ENCODE data around the gene SLC26A11. TPM values are rescaled to one million over a fixed set of nuclear protein-coding genes. Genes with fewer than 3 reads are reported as not detected.
"Not testable (repeated sequence)": the region's sequence is repeated elsewhere in the genome, so short reads cannot be mapped to it uniquely, and the experiment has no call there.

SLC26A11 gene
- total RNA-seq, 1 donor from 2014 or later, result 7.2 TPM

DNA sequence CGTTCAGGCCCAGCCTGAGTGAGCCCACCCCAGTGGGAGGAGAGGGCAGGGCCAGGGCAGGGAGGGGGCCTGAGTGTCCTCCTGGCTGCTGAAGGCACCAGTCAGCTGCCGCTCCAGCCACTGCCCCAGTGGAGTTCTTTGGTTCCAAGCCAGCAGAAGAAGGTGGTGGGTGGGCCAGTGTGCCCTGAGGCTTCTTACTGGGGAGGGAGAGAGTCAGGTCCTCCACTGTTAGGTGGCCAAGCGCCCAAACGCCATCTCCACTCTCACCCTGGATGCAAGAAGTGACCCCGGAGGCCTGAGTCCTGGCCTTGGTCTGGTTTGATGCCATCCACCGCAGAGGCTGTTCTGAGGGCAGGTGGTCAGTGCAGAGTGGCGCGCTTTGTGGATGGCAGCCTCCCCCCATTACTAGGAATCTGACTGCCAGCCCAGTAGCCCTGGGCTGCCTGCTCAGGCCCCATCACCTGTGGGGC lies 42.6 kb downstream of the SLC26A11 start:
- peak; percentile 9 for ATAC-seq

DNA sequence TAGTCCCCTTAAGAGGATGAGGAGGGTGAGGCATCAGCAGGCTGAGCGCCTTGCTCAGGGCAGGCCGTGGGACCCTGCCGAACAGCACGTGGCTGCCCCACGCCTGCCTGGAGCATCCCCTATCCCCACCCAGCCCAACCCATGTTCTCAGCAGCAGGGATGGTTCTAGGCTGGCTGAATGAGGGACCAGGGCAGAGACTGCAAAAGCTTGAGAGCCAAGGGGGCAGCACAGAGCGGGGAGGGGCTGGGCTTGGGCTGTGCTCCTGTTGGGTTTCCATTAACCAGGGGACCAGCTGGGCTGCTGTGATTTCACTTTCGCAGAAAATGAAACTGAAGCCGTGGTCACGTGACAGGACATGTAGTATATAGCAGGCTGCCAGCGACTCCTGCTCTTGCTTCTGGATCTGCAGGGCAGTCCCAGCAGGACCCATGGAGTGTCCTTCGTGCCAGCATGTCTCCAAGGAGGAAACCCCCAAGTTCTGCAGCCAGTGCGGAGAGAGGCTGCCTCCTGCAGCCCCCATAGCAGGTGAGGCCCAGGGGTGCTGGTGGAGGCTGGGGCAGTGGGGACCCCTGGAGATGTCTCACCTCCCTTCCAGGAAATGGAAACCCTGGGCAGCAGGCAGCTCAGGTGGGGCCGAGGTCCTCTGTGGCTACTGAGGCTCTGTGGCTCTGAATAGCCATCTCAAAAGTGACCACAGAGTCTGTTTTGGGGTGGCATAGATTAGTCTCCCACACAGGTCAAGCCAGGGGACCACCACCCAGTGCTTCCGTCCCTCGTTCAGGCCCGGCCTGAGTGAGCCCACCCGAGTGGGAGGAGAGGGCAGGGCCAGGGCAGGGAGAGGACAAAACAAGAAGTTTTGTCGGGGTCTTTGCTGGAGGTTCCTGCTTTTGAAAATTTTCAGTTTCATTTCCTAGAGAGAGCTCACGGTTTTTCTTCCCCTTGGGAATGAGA lies 43.3 kb downstream of the SLC26A11 start:
- ATAC-seq, result peak; percentile 50

DNA sequence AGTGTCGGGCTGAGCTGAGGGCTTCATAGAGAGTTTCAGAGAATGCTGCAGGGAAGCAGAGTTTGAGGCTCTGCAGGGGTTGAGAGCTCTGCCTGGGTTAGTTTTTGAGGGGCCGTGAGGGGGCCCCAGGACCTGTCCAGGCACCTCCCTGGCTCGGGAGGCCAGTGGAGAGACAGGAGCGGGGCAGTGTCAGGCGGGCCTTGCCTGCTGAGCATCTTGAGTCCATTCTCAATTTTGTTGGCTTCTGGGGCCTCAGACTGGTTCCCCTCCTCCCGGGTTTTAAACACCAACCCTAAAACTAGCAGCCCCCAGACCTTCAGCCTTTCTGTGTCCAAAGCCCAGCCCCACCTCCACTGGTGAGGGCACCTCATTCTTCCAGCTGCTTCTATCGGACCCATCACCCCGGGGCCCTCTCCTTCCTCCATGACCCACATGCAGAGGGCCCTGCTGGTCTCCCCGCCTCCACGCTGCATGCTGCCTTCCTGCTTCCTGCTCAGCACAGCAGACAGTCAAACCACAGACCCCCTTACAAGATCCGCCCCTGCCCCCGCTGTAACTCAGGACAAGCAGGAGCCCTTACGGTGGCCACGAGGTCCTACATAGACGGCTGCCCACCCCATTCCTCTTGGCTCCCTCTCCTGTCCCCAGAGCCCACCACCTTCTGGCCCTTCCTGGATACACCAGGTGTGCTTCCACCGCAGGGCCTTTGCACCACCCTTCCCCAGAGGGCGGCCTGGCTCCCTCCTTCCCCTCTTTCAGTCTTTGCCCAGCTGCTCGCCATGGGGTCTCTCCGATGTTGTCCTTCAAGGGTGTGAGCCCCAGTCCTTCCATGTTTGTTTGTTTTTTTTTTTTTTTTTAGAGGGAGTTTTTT lies 44.2 kb downstream of the SLC26A11 start:
- ATAC-seq, result no peak

DNA sequence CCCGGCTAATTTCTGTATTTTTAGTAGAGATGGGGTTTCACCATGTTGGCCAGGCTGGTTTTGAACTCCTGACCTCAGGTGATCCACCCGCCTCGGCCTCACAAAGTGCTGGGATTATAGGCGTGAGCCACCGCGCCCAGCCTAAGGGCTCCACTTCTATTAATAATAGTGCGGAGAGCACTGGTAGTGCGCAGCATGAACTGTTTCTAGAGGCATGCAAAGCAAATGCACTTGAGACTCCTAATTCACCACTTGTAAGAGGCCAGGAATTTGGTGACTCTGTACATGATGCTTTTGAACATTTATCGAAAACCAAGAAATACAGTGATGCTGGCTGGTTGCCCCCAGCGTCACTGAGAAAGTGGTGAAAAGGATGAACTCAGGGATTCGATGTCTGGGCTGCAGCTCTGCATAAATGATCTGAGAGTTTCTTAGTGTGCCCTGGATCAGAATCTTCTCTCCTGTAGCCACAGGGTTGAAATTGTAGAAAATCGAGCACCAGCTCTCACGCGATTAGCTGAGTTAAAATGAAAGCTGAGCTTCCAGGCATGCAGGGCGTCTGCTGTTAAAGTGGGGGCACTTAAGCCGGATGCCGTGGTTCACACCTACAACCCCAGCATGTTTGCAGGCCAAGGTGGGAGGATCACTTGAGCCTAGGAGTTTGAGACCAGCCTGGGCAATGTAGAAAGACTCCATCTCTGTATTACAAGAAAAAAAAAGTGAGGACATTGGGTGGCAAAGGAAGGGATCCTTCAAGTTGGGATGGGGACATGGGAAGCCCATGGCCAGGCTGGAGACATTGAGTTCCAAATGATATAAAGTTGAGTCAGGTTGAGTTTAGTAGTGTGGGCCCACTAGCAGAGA lies 45.2 kb downstream of the SLC26A11 start:
- no peak for ATAC-seq

DNA sequence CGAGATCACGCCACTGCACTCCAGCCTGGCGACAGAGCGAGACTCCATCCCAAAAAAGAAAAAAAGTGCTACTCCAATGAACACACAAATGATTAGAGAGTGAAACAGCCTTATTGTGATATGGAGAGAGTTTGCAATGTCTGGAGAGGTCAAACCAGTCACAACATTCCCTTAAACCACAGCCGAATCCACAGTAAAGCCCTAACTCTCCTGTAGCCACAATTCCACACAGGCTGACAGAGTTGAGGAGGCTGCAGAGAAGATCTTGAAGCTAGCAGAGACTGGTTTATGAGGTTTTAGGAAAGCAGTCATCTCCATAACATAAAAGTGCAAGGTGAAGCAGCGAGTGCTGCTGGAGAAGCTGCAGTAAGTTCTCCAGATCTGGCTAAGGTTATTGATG lies 47.2 kb downstream of the SLC26A11 start:
- no peak for ATAC-seq

DNA sequence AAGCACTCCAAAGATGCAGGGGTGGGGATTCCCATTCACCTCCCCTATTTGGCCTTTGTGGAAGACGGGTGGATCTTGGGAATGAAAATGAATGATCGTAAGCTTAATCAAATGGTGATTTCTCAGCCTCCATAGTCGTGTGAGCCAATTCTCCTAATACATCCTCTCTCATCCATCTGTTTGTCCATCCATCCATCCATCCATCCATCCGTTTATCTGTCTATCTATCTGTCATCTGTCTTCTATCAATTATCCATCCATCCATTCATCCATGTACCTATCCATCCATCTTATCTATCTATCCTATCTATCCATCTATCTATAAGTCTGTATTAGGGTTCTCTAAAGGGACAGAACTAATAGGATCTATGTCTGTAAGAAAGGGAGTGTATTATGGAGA lies 48.2 kb downstream of the SLC26A11 start:
- ATAC-seq, result no peak

DNA sequence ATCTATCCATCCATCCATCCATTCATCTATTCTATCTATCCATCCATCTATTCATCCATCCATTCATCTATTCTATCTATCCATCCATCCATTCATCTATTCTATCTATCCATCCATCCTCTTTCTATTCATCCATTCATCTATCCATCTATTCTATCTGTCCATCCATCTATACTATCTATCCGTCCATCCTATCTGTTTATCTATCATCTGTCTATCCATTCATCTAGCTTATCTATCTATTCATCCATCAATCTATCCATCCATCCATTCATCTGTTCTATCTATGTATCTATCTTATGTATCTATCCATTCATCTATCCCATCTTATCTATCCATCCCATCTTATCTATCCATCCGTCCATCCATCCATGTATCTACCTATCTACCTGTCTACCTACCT lies 49.2 kb downstream of the SLC26A11 start:
- no peak for ATAC-seq

DNA sequence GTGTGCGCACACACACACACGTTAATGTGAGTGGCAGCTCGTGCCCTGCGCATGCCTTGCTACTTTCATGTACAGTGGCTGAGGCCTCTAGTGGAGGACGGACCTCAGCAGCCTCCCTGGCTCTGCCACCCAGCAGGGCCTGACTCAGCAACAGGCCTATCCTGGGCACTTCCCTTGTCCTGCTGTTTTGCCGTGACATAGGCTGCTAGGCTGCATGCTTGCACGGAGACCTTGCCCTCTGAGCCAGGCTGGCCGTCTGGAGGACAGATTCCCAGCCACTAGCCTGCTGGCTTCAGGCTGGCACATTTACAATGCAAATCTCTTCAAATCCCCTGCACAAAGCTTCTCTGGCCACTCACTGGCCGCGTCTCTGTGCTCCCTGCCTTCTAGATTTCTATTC lies 49.9 kb downstream of the SLC26A11 start:
- no peak for ATAC-seq

DNA sequence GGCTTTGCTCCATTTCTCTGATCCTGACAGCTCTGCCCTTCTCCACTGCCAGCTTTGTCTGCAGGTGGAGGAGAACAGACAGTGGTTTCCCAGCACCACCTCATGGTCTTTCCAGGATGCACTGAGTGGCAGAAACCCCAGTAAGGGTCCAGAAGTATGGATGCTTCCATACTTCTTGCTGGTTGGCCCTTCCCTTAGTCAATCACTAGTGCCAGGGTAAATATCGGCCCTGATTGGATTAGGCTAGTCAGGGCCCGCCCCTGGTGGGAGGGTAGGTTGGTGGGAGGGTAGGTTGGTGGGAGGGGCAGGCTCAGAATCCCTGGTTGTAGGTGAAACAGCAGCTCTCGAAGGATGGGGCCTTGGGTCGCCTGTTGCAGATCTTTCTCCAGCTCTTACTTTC lies 50.6 kb downstream of the SLC26A11 start:
- ATAC-seq, result peak; percentile 66

DNA sequence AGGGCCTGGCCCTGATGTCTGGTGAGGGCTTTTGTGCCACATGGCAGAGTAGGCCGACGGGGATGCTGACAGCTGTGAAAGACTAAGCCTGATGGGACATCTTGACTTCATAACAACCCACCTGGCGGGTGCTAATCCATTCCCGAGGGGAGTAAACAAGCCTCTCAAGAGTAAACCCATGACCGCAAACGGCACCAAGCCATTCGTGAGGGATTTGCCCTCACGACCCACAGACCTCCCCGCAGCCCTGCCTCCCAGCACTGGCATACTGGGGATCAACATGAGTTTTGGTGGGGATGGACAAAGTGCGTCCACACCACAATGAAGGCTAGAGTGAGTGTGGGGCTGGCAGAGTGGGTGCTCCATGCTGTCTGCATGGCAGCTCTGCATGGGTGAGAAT lies 52.1 kb downstream of the SLC26A11 start:
- no peak for ATAC-seq

DNA sequence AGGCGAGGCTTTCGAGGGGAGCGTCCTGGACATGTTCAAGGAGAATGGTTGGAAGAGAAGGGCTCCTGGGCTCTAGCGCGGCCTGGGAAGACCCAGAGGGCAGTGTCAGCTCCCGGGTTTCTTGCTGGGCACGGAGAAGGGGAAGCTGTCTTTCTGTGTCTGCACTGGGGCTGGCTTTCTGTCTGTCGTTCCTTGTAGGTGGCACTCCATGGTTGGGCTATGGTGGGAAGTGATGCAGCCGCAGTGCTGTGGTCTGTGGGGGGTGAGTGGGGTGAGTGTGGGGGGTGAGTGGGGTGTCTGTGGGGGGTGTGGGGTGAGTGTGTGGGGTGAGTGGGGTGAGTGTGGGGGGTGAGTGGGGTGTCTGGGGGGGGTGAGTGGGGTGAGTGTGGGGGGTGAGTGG lies 54.1 kb downstream of the SLC26A11 start:
- no peak for ATAC-seq

DNA sequence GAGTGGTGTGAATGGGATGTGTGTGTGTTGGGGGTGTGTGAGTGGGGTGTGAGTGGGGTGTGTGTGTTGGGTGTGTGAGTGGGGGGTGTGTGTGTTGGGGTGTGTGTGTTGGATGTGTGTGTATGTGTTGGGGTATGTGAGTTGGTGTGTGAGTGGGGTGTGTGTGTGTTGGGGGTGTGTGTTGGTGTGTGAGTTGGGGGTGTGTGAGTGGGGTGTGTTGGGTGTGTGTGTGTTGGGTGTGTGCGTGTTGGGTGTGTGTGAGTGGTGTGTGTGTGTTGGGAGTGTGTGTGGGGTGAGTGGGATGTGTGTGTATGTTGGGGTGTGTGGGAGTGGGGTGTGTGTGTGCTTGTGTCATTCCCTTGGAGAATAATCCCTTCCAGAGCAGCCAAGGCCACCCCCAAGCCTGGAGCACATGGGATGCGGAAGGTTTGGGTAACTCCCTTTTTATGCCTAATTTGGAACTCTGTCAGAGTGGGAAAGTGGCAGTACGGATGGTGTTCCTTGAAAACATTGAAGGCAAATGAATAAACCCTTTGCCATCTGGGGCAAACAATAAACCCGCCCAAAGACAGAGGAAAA lies 54.7 kb downstream of the SLC26A11 start:
- no peak for ATAC-seq

DNA sequence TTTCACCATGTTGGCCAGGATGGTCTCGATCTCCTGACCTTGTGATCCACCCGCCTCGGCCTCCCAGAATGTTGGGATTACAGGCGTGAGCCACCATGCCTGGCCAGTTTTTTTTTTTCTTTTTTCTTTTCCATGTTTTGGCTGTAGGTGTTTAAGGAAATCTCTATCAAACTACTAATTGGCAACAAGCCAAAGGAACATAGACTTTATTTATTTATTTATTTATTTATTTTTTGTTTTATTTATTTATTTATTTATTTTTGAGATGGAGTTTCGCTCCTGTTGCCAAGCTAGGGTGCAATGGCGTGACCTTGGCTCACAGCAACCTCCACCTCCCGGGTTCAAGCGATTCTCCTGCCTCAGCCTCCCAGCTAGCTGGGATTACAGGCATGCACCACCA lies 55.6 kb downstream of the SLC26A11 start:
- not testable (repeated sequence) for ATAC-seq

DNA sequence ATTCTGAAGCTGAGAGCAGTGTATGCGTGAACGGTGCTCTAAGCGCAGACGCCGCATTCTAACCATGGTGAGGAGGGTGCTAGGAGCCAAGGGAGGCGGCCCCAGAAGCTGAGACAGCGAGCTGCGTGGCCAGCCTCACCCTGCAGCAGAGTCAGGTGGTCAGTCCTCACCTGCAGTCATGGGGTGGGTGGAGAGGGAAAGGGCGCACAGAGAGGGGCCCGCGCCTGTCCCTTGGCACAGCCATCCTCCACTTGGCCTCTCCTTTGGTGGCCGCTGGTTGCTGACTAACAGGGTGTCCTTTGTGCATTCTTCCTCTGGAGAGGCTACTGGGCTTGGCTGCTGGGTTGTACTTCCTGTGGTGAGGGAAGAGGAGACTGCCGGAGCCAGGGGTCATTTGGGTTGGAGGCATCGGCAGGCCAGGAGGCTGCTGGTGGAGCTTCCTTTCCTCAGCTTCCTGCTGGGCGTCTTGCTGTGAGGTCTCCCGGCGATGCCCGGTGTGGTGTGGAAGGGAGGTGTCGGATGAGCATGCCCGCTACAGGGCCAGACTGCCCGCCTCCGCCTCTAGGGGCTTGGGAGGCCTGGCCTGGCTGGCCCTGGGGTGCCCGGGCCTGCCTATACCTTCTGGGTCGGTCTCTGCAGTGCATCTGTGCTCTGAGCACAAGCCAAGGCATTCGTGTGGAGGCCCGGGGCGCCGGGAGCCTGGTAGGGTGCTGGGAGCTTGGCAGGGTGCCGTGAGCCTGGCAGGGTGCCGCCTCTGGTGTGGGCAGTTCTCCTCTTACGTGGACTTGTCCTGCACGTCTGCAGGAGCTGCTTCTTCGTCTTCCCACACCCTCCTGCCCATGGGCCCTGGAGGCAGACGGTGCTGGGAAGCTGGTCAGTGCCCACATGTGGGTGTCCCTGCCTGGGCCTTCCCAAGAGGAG lies 57.8 kb downstream of the SLC26A11 start:
- ATAC-seq, result peak; percentile 74

DNA sequence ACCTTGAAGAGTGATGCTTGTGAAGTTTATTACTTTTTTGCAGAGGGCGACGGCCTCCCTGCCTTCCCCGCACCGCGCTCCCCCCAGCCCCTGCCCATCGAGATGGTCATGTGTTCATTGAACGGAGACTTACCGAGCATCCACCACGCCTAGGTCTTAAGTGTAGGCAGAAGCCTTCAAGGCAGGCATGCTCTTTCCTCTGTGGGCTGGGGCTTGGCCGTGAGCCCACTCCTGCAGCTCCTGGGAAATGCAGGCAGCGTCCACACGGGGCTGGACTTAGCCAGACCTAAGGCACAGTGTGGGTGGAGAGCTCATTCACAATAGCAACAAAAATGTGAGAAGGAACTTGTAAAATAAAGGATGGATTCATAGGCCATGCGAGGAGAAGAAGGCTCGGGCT lies 59.7 kb downstream of the SLC26A11 start:
- ATAC-seq, result peak; percentile 12

DNA sequence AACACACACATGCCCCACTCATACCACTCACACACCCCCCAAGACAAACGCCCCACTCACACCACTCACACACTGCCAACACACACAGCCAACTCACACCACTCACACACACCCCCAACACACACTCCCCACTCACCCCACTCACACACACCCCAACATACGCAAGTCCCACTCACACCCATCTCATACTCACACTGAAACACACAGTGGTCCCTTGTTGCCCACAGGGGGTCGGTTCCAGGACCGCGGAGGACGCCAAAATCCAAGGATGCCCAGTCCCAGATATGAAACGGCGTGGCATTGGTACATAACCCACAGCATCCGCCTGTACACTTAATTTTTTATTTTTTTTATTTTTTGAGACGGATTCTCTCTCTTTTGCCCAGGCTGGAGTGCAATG lies 61.3 kb downstream of the SLC26A11 start:
- ATAC-seq, result no peak

DNA sequence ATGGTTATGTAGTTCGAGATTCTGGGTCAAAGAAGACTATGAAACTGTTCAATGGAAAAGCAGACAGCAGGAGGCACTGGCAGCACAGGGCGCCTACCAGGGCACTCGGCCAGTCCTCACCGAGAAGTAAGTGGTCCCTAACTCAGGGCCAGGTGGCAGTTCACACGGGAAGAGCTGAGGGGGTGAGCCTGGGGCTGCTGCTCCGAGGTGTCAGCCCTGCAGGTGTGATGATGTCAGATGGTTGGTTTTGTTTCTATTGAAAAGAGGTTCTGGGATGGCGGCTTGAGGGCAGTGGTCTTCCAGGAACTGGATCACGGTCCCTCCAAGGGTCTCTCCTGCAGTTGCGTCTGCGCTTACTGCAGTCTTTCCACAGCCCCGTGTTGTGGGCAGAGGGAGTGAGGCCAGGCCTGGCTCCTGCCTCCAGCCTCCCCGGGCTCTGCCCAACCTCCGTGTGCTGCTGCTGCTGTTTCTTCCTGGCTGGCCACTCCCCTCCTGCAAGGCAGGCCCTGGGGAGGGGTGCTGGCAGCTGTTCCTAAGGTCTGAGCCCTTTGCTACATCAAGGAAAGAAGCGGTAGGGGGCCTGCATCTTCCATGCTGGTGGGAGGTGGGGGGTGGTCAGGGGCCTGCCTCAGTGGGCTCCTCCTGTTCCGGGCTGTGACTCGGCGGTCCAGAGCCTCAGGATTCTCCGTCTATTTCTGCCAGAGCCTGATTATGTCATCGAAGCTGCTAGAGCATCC lies 63.1 kb downstream of the SLC26A11 start:
- no peak for ATAC-seq

DNA sequence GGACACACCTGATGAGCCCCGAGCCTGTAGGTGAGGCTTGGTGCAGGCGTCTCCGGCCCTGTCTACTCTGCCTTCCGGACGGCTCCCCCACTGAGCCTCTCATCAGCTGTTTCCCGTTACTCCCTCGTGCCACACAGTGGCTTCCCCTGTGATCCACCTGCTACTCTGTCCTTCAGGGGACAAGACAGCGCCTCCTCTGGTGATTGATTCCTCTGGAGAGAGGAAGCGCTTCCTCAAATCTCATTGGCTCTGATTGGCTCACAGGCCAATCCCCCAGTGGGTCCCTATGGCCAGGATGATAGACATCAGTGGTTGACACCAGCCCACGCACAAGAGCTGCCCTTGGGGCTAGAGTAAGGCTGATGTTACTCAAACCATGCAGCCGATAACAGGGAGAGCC lies 64.4 kb downstream of the SLC26A11 start:
- no peak for ATAC-seq

DNA sequence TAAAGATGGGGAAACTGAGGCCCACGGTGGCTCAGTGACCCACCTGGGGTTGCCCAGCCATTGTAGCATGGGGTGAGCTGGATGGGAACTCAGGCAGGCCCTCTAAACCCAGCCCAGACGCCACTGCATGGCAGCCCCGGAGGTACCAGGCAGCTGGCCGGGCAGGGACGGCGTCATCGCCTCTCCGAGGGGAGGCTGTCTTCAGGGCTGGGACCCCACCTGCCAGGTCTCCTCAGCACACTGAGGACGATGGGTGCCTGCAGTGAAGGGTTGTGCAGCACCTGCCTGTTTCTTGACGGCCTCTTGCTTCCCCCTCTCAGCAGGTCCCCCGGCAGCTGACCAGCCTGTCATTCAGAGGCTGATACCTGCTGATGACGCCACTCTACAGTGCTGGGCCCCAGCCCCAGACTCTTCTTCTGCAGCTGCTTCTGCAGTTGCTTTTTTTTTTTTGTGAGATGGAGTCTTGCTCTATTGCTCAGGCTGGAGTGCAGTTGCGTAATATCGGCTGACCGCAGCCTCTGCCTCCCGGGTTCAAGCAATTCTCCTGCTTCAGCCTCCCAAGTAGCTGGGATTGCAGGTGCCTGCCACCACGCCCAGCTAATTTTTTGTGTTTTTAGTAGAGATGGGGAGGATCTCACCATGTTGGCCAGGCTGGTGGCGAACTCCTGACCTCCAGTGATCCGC lies 65.2 kb downstream of the SLC26A11 start:
- no peak for ATAC-seq

DNA sequence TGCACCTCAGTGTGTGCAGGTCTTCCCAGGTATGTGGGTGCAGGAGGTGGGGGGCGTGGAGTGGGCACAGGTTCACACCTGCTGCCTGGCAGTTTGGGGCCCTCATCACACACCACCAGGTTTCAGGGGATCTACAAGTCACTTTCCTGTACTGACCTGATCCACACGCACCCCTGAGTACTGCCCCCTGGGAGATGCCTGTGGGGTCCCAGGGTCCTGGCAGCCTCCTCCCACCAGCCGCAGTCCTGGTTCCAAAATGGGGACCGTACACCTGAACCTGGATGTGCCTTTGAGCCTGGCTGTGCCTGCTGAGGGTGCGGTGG lies 66.4 kb downstream of the SLC26A11 start:
- no peak for ATAC-seq
